Stimulated activated CD4-positive, alpha-beta T cell treated with anti-CD3 and anti-CD28 coated beads, Interleukin-4, amount 100 ng/mL, for 48 hours (primary cell): ENCODE measurements around the gene FCN3.

Source experiments
- DNase-seq, 2 donors: peaks; one replicate each; pipeline ENCODE4 v3.0.0-alpha.2; 2020; ENCODE audit warnings: low read depth in 2 of 2

FCN3 gene

DNA sequence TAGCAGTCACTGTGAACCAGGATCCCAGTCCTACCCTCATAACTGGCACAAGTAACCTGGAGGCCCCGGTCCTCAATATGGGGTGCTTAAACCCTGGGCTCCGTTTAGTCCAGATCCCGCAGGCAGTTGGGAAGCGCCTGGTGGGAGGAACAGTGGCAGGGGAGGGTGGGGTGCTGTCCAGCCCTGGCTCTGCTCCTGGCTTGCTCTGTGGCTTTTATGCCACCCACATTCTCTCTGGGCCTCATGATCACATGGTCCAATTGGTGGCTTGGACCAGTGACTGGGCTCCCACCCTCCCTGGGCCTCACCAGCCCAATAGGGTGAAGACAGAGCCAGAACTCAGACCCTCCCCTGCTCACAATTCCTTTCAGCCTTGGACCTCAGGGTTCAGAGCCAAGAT is 5.6 kb upstream of the FCN3 start:
- no peak for DNase-seq

DNA sequence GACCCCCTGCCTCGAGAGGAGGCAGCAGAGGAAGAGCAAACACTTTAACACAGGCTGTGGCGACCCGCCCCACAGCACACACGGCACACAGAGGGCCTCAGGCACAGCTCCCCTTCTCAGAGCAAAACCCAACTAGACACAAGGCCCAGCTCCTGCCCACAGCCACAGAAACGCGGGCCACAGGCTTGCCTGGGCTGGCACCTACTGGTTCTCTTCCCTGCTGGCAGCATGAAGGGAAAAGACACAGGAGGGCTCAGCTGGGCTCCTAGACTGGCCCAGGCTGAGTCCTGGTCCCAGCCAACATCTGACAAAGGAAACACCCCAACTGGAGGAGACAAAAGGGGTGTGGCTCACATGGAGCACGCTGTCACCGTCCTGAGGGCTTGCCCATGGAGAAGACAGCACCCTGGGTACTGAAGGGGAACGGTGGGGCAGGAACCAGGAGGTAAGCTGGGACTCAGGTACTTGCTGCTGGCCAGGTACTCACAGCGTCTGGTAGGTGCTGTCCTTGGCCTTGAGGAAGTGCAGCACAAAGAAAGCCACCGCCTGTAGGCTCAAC is 5.0 kb upstream of the FCN3 start:
- DNase-seq, result no peak

DNA sequence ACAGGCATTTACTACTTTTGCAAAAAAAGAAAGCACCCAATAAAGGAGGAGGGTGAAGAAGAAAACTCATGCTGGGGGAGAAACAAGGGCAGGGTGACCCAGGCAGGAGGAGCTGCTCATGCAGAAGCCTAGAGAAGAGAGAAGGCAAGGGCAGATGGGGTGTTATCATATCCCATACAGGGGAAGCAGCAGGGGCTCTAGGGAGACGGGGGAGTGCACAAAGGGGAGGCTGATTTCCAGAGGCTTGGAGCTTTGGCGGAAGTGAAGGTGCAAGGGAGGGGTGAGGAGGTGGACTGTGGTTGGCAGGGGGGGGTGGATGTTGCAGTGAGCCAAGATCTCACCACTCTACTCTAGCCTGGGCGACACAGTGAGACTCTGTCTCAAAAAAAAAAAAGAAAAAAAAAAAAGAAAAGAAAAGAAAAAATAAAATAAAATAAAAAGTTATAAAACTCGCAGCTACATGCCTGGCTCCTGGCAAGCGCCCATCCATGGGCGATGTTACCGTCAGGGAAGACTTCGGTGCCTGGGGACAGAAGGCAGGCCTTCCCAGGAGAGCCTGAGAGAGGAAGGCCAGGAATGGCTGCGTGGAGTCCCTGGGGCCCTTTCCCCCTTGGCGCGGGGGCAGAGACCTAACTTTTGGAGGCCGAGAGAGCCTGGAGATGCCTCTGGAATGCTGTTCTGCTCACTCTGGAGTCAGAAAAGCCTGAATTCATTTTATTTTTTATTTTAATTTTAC is 3.3 kb upstream of the FCN3 start:
- DNase-seq, result no peak

DNA sequence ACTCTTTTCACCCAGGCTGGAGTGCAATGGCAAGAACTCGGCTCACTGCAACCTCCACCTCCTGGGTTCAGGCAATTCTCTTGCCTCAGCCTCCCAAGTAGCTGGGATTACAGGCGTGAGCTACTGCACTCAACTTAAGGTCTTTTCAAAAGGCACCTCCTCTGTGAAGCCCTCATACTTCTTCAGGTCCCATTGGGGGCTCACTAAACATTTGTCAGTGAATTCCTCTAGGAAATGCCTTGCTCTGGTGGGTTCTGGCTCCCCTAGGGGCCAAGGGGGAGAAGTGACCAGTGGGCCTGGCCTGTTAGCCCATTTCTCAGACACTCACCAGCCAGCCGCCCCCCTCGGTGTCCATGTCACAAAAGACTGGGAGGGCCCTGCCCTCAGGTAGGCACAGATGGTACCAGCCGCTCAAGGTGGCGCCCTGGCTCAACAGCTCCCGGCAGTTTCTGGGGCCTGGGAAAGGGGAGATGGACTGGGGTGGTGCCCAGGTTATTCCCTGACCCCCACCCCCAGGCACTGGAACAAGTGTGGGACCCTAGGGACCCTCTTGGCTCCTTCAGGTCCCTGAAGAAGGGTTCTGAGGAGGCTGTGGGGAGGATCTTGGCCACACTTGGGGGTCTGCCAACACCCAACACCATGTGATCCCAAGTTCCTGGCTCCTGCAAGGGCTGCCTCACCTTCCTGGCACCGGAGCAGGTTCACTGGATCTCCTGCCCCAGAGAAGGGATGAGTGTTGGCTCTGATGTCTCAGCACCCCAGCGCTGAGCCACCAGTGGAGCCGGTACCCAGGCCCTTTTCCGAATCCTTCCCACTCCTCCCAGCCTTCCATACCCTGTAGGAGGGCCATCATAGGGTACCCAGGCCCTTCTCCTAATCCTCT is 1.6 kb downstream of the FCN3 start:
- DNase-seq, result no peak

DNA sequence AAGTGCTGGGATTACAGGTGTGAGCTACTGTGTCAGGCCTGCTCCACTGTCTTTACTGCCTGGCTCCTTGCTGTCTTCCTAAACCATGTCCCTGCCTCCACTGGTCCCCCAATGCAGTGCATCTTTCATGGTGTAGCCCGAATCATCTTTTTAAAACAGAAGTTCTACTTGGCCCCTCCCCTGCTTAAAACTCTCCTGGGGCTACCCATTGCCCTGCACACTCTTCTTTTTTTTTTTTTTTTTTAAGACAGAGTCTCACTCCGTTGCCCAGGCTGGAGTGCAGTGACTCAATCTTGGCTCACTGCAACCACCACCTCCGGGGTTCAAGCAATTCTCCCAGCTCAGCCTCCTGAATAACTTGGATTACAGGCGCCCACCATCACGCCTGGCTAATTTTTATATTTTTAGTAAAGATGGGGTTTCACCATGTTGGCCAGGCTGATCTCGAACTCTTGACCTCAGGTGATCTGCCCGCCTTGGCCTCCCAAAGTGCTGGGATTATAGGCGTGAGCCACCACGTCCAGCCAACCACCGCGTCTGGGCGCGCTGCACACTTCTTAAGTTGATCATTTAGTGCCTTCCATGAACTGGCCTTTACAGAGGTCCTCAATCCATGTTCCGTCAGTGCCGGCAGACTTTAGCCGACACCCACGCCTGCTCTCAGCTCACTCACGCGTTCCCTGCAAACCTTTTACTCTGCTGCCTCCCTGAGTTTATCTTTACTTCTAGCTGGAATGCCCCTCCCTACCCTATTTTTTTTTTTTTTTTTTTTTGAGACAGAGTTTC is 2.4 kb downstream of the FCN3 start:
- DNase-seq, result no peak

DNA sequence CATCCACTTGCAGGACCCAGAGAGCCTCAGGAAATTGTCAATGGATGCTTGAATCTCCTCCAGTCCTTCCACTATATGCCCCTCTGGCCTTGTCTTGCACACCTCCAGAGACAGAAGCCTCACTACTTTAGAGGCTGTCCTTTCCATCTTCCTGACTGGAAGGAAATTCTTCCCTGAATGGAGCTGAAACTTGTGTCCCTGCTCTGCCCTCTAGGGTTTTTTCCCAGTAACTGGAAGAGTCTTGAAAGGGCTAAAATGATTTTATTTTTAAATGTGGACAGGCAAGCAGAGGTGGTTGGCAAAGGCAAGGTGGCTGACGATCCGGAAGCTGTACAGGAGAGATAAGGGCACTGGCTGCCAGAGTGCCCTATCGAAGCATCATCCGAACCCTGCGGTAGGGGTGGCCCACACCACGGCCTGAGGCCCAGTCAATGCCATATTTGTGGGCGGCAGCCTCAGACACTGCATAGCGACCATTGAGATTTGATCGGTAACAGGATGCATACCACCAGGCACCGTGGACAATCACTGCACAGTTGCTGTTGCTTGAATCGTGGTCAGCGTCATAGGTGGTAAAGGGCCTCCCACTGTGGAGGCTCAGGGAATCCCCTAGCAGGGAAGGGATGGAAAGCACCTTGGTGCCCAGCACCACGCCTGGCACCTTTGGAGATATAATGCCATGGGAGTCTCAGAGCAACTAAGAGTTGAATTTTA is 5.6 kb downstream of the FCN3 start:
- DNase-seq, result no peak

DNA sequence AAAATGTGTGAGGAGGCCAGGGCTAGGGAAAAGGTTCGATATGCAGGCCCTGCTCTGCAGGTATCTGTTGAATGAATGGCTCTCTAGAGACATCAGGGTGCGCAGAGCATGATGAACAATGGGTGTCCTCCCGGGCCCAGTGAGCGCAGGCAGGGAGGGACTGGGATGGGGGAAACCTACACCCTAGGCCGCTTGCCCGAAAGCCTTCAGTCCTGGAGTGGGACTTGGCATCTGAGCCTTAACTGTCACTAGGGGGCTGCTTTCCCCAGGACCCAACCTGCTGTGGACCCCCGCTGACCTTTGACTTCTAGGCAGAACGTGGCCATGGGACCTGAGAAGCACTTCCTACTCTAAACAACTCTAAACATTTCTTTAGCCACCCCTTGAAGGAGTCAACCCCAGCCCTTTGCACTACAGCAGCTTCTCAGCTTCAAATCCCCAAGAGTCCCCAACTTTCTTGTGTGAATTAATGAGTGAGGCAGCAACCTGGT is 7.4 kb downstream of the FCN3 start:
- no peak for DNase-seq

DNA sequence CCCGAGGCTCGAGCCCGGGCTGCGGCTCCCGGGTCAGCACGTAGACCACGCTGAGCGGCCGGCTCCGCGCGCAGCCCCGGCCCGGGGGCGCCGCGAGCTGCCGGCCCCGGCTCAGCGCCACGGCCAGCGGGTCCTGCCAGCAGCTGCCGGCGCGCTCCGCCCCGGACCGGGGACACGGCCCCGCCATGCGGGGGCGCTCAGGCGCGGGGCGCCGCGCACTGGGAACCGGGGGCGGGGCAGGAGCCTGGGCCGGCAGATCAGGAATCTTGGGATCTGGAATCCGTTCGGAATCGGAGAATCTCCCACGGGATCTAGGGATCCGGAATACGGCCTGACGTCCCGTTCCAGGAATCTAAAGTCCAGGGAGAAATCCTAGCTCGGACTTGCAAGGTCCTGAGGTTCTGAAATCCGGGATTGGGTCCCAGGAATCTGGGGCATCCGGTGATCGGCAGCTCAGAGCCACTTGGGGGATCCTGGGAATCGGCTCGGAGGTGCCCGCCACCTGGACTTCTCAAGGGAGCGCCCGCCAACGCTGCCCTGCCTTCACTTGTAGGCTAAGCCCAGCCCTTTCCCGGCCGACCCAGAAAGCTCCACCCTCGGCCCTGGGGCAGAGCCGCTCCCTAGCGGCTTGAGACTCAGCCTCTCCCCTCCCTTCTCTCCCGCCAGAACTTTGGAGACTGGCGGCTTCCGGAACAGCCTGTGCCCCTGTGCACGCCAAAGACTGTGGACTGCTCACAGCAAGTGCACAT is 8.0 kb downstream of the FCN3 start, which contains the start of gene MAP3K6:
Gene MAP3K6 (minus strand): TSS at position 551 of the 749 bp plus-strand sequence. CDS start 364 bp downstream, at position 187.
- peak in 1 of 2 donors; percentile 62 for DNase-seq

DNA sequence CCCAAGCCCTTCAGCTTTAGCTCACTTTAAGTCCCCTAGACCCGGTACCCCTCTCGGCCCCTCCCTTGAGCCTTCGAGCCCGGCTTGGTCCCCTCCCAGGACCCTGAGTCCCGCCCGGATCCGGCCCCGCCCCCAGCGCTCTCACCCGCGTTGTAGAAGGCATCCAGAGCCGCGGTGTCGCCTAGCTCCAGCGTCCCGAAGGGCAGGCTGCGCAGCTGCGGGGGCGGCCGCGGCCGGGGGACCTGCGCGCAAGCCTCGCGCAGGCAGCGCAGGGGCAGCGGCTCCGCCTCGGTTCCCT is 8.6 kb downstream of the FCN3 start:
- DNase-seq, result peak; percentile 81 to 83

DNA sequence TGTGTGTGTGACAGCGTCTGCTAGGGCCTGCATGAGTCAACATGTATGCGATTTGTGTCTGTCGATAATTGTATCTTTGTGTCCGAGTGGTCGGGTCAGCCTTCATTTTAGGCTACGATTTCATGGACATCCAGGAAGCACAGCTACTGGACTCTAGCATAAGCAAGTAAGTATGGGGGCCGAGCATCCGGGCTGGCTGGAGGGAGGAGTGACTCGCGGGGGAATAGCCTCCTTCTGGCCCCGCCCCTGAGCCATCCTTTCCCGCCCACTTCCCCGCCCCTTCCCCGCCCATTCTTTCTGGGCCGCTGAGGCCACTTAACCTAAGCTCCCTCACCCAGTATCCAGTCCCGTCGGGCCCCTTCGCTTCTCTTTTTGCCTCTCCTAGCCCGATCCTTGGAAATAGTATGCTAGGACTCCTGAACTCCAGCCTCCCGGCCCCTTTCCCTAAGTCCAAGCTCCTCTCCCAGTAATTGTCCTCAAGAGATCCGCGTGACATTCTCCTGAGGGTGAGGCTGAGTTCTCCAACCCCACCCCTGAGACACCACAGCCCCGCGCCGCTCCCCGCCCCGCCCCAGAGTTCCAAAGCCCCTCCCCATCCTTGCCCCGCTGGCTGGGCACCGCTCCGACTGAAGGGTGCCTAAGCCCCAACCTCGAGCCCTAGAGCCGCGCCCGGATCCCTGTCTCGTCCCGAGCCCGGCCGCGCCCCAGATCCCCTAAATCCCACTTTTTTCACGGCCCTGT is 9.1 kb downstream of the FCN3 start:
- DNase-seq, result peak; percentile 72 to 84

DNA sequence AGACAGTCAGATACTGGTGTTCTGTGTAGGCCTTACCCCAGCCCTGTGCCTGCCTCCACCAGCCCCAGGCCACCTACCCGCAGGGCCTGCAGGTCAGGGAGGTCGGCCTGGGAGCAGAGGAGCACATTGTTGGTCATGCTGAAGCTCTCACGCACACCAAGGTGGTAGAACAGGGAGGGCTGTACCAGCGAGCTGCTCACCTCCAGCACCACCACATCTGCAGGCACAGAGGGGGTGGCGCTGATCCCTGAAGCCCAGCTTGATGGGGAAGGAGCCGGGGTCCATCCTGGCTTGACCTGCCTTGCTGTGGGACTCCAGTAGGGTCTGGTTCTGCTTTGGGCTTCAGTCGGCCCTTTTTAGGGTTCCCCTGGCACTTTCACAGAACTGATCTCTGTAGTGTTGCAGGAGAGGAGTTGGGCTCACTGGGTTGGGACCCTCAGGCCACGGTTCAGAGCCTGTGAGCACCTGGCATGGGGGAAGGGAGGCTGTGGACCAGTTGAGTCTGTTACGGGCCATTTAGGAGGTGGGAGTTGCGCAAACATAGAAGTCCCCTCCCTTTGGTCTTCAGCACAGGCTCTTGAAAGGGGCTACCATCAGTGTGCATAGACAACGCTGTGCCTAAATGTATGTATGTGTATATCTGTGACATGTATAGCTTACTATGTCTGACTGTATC is 9.8 kb downstream of the FCN3 start:
- no peak for DNase-seq

DNA sequence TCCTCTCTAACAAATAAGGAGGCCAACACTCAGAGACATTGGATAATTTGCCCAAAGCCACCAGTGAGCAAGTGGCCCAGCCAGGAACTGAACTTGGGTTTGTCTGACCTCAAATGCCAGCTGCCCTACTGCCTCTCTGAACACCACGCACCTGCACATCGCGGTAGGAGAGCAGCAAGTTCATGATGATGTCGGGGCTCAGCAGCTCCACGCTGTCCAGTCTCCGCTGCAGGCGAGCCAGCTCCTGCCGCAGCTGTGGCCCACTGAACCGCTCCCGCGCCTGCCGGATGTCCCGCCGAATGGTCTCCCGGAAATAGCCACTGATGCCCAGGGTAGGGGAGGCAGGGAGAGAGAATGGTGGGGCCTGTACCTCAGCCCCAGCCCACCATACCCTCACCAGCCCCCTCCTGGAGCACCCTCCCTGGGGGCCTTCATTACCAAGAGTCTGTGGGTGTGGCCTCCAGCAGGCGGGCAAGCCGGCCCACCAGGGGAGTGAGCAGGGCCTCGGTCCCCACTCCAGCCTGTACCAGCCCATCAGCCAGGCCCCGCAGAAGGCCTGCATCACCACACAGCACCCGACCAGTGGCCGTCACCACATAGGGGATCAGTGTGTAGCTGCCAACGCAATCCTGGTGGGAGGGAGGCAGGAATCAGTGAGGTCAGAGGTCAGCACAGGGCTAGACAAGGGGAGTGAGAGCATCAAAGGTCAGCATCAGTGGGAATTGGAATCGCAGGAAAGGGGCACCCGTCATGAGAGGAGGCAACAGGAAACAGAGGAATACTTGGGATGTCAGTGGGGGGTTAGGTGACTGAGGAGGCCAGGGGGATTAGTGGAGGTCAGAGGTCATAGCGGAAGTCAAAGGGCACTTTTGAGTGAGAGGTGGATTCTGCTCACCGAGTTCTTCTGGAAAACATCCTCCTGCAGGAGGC is 10.6 kb downstream of the FCN3 start:
- no peak for DNase-seq

DNA sequence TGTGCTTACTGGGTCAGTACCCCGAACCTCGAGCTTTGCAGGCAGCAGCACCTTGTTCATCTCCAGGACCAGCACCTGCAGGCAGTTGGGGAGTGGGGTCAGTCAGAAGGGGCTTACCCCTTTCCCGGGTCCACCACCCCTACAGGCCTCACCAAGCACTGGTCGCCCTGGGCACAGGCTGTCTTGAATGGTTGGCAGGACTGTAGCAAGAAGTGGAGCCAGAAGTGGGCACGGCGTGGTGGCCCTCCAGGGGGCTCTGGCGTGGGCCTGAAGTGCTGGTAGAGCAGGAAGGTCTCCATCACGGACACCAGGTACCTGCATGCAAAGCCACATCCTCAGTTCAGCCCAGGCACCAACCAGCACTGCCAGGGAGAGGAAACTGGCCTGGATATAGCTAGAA is 13.1 kb downstream of the FCN3 start:
- DNase-seq, result no peak

DNA sequence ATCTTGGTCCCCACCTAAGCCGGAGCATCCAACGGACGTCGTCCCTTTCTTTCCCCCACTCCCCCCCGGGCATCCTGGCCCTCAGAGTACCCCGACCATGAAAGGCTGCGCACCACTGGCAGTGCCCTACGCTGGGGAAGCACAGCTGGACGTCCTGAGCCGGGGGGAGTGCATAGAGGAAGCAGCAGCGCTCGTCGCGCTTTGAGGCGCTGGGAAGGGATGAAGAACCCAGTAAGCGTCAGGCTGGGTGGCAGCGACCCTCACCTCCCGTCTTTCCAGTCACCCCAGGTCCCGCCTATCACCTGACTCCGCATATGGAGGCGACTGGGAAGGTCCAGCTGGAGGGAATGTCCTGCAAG is 13.6 kb downstream of the FCN3 start:
- no peak for DNase-seq

DNA sequence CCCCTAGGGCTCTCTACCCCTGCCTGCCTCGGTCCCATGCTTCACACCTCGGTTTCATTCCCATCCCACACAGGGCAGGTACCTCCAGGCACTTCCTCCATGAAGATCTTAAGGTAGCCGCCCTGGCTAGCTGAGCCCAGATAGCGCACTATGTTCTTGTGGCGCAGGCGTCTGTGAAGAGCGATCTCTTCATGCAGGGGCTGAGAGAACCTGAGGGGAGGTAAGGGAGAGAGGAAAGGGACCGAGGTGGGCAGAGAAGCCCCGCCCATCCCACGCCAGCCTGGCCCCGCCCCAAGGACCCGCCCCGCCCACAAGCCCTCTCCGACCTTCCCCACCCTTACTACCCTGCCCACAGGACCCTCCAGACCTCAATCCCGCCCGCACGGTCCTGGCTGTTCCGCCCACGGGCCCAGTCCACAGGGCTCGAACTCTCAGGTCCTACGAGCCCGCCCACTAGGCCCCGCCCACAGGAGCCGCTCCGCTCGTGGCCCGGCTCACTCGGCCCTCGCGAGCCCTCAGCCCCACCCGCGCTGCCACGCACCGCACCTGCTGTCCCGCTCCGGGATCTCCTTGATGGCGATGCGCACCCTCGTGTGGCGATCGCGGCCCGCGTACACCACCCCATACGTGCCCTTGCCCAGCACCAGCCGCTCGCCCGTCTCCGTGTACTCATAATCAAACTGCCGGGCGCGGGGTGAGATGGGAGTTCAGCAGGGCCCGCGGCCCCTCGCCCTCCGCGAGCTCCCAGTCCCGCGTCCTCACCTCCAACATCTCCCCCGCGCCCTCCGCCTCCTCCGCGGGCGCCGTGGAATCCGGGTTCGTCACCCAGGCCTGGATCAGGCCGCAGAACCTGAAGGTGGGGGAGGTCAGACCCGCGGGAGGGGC is 14.2 kb downstream of the FCN3 start:
- no peak for DNase-seq

DNA sequence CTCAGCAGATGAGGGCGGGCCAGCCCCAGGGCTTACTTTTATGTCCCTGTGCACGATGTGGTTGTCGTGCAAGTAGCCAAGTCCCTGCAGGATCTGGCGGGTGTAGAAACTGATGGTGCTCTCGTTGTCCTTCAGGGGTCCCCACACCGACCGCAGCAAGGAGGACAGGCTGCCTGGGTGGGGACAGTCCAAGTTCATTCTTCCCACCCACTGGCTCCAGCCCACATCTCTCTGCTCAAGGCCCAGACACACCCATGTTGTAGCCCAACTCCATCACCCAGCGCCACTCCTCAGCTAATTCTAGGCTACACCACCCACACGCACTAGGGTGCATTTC is 14.8 kb downstream of the FCN3 start:
- DNase-seq, result no peak

DNA sequence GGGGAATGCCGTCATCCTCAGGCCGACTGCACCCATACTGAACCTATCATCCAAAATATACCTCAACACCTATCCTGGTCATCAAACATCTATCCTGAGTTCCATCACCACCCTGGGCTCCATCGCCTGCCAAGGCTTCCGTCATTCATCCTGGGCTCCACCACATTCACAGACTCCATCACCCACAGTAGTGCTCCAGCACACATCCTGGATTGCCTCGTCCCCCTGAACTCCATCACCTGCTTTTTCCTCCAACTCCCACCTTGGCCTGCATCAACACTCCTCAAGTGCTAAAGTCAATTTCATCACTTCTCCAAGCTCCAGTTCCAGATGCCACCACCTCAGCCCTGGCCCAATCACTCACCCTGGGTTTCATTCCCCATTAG is 15.7 kb downstream of the FCN3 start:
- no peak for DNase-seq
